ENCODE data around the gene PRKN. TPM values are rescaled to one million over a fixed set of nuclear protein-coding genes. Genes with fewer than 3 reads are reported as not detected.

Gene PRKN
- total RNA-seq, 3 donors from 2014 or later = 5.2 to 10.2 (median 8.1) TPM

DNA sequence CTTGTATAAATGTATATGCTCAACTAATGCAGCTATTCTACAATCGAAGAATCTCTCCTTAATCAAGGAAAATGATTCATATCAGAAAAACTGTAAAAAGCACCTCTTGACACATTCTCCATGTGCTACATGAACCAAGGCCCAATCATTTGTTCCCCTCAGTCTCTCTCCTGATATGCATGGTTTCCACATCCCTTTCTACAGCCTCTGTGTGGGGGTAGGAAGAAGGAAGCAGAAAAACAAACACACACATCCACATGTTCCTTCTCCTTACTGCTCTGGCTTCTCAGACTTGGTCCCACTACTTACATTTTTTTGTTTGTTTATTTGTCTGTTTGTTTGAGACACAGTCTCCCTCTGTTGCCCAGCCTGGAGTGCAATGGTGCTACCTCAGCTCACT lies 510.5 kb downstream of the PRKN start:
- Histone ChIP-seq H3K9me3 (no peaks in the 10 kb centered on the region), H3K4me1 (ENCODE audit: low read depth) (no peaks in the 10 kb centered on the region), H3K36me3 (ENCODE audit: low read depth) (no peaks in the 10 kb centered on the region), H3K4me3 (no peak overlapping the region)
- intact Hi-C loops (cut with DNase I, micrococcal nuclease) = no loop called here
- DNase-seq (no peak), ATAC-seq (no peak)
- TF ChIP-seq CTCF (IDR thresholded peaks at IDR 0.05) = no peak

GRCh38 chr6:162211777-162212176 lies 515.8 kb downstream of the PRKN start:
- DNase-seq (no peak), ATAC-seq (no peak)
- intact Hi-C loops (cut with DNase I, micrococcal nuclease) = no loop called here
- Histone ChIP-seq H3K4me3 (no peak overlapping the region), H3K36me3 (ENCODE audit: low read depth) (no peaks in the 10 kb centered on the region), H3K4me1 (ENCODE audit: low read depth) (no peaks in the 10 kb centered on the region), H3K9me3 (no peaks in the 10 kb centered on the region)
- TF ChIP-seq CTCF (IDR thresholded peaks at IDR 0.05) = no peak

- no peaks in the 10 kb centered on the region for H3K9me3 ChIP-seq
- DNase-seq (no peak), ATAC-seq (no peak)
- TF ChIP-seq CTCF (IDR thresholded peaks at IDR 0.05) = no peak
- no peaks in the 10 kb centered on the region for H3K36me3 ChIP-seq (ENCODE audit: low read depth)
- no peak overlapping the region for H3K4me3 ChIP-seq
- intact Hi-C loops (cut with DNase I, micrococcal nuclease) = no loop called here
- no peaks in the 10 kb centered on the region for H3K4me1 ChIP-seq (ENCODE audit: low read depth)
Observed at GRCh38 chr6:162211022-162211421, 516.5 kb downstream of the PRKN start.

DNA sequence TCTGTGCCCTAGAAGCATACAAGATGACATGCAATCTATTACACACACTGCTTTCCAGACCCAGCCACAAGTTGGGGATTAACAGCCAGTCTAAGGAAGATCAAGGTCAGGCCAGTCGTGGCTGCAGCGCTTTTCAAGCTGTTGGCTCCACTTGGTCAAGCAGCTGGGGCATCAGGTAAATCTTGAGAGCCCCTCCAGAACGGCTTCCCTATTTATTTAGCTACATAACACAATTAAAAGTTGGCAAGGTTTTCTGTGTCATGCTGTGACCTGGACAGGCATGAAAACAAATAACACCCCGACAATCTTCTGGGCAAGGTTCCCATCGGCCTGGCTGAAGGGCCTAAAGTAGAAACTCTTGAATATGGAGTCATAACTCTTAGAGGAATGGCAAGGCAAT lies 524.3 kb downstream of the PRKN start:
- intact Hi-C loops (cut with DNase I, micrococcal nuclease) = no loop called here
- no peaks in the 10 kb centered on the region for H3K9me3 ChIP-seq
- ATAC-seq = no peak
- TF ChIP-seq CTCF (IDR thresholded peaks at IDR 0.05) = no peak
- H3K4me3 ChIP-seq = no peak overlapping the region
- no peak for DNase-seq
- no peaks in the 10 kb centered on the region for H3K4me1 ChIP-seq (ENCODE audit: low read depth)
- no peaks in the 10 kb centered on the region for H3K36me3 ChIP-seq (ENCODE audit: low read depth)

DNA sequence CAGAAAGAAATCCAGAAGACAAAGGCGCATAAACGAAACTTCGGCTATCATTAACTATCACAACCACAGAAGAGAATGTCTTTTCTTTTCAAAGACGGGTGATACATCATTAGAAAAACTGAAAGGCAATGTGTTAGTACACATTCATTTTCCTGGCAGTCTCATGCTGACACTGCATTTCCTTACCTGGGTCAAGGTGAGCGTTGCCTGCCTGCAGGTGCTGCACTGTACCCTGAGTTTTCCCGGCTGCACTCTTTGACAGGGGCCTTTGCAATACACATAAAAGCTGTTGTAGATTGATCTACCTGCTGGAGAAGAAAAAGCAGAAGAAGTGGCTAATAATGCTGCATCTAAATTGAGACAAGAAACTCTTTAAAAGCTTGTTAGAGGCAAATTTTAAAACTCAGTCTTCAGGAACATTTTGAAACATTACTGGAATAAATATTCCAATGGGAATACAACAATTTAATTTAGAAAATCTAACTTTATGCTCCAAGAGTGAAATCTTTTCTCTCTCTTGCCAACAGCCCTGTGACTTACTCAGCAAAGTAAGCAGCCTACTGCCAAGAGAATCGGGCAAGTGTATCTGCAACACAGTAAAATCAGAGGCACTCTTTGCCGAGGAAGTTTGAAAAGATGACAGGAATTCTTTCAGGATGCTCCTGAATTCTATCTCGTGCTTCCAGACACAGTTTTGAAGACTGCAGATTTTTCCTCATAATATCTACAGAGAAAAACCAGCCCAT lies 526.4 kb downstream of the PRKN start:
- no peaks in the 10 kb centered on the region for H3K9me3 ChIP-seq
- H3K36me3 ChIP-seq (ENCODE audit: low read depth) = no peaks in the 10 kb centered on the region
- DNase-seq = no peak
- ATAC-seq = no peak
- TF ChIP-seq CTCF (IDR thresholded peaks at IDR 0.05) = no peak
- intact Hi-C loops (cut with DNase I, micrococcal nuclease) = no loop called here
- H3K4me3 ChIP-seq = no peak overlapping the region
- no peaks in the 10 kb centered on the region for H3K4me1 ChIP-seq (ENCODE audit: low read depth)

GRCh38 chr6:162200041-162200440 lies 527.5 kb downstream of the PRKN start:
- Histone ChIP-seq H3K9me3 (no peaks in the 10 kb centered on the region), H3K4me1 (ENCODE audit: low read depth) (no peaks in the 10 kb centered on the region), H3K4me3 (no peak overlapping the region), H3K36me3 (ENCODE audit: low read depth) (no peaks in the 10 kb centered on the region)
- TF ChIP-seq CTCF (IDR thresholded peaks at IDR 0.05) = no peak
- ATAC-seq = no peak
- intact Hi-C loops (cut with DNase I, micrococcal nuclease) = no loop called here
- DNase-seq = no peak
